GM20000 (cell line): ENCODE results near the gene HOXB4.
A peak's percentile ranks its signal among the peaks of the same experiment; 100 is the strongest.

Experiments used
- DNase-seq: peaks from one replicate; pipeline ENCODE4 v3.0.0; 2012; ENCODE audit warnings: low spot score
- TF ChIP-seq, protein P1 (sequence below): IDR thresholded peaks from 2 replicates; pipeline ENCODE4 v1.5.1; 2012; ENCODE audit warnings: mild to moderate bottlenecking, control low read depth; ENCODE audit errors: extremely low read depth, missing control alignments

Gene HOXB4

DNA sequence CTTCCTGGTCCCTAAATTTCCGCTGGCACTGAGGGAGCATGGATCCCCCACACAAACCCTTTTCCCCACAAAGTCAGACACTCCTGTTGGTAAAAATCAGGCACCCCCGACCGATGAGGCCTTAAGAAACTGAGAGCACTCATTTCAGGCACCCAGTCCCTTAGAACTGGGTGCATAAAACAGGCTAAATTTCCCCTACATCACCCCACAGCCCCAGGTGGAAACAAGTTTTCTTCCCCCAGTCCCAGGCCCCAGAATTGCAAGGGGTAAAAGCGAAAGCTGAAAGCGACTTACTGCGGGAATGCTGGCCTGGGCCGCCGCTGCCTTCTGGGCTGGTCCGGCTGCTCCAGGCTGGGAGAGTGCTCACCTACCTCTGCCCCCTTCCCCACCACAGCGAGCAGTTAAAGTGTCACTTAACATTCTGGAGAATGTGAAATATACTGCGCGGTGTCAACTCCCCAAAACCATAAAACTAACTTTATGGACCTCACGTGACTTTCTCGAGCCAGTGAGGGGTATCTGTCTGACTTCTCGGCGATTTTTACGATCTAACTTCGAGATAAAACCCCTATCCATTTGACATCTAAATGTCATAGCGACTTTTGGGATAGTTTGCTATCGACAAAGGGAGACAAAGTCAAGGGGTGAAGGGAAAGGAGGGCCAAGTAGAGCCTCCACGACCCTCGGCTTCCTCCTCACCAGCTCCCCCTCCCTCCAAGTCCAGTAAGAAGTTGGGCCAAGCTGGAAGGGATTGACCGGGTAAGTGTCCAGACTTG lies 11.9 kb upstream of the HOXB4 start, which contains the start of gene HOXB3:
HOXB3 (minus strand) TSS at position 411 of the 776 bp plus-strand sequence. CDS start 37,767 bp downstream, outside the sequence.
- DNase-seq = no peak
- TF ChIP-seq, protein P1, sequence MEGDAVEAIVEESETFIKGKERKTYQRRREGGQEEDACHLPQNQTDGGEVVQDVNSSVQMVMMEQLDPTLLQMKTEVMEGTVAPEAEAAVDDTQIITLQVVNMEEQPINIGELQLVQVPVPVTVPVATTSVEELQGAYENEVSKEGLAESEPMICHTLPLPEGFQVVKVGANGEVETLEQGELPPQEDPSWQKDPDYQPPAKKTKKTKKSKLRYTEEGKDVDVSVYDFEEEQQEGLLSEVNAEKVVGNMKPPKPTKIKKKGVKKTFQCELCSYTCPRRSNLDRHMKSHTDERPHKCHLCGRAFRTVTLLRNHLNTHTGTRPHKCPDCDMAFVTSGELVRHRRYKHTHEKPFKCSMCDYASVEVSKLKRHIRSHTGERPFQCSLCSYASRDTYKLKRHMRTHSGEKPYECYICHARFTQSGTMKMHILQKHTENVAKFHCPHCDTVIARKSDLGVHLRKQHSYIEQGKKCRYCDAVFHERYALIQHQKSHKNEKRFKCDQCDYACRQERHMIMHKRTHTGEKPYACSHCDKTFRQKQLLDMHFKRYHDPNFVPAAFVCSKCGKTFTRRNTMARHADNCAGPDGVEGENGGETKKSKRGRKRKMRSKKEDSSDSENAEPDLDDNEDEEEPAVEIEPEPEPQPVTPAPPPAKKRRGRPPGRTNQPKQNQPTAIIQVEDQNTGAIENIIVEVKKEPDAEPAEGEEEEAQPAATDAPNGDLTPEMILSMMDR = no peak

DNA sequence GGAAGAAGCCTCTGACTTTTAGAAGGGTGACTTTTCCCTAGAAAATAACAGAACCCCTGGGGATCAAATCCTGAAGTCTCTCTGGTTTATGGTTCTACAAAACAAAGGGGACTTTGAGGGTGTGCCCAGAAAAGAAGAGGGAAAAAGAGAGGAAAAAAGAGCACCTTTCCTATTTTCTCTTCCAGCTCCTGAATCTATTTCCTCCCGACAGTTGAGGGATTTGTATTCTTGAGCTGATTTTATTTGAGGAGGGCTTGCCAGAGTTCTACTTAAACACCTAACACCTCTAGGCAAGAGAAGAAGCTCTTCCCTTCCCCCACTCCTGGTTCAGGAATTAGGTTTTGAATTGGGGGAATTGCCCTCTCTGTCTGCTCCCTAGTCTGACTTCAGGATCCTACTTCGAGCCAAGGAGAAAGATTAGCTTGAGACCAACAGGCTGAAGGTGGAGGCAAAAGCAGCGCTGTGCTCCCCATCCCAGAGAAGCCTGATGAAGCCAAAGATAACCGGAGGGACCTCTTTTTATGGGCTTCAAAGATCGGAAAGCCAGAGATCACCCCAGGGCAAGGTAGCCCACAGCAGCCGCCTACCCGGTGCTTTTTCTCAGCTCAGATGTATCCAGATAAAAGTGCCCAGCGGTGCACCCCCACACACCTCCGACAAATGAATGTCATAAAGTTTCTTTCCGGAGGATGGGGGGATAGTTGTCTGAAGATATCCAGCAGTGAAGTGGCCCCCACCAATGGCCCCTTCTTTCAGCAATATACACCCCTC lies 11.1 kb upstream of the HOXB4 start:
- TF ChIP-seq, protein P1 = no peak
- DNase-seq = no peak

DNA sequence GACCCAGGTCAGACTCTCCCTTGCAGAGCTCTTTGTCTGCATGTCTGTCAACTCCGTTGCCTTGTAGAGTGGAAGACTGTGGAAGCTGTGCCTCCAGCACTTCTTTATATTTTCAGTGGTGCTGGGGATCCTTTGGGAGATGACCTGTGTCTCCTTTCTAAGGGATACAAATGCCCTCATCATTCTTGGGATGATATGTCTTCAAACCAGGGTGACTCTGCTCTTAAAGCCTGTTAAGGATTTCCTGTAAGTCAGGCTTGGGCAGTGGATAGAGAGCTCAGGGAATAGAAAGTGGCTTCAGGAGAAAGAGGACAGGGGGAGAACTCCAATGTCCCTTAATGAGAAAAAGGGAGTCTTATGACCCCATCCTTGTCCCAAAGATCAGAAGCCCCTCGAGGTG lies 10.4 kb upstream of the HOXB4 start:
- DNase-seq = no peak
- TF ChIP-seq, protein P1 = no peak

DNA sequence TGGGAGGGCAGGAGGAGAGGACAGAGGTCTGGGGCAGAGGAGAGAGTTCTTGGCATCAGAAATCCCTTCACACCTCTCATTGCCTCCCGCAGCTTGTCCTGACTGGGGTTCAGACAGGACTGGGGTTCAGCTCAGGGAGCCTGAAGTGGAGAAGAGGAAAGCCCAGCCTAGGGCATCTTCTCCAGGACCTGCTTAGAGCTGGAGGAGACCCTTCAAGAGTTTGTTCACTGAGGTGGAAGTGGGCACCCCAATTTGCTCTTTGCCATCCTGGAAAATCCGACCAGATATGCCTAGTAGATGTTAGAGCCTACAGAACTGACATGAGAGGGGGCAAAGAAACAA lies 9.9 kb upstream of the HOXB4 start:
- TF ChIP-seq, protein P1 = no peak
- DNase-seq = no peak

DNA sequence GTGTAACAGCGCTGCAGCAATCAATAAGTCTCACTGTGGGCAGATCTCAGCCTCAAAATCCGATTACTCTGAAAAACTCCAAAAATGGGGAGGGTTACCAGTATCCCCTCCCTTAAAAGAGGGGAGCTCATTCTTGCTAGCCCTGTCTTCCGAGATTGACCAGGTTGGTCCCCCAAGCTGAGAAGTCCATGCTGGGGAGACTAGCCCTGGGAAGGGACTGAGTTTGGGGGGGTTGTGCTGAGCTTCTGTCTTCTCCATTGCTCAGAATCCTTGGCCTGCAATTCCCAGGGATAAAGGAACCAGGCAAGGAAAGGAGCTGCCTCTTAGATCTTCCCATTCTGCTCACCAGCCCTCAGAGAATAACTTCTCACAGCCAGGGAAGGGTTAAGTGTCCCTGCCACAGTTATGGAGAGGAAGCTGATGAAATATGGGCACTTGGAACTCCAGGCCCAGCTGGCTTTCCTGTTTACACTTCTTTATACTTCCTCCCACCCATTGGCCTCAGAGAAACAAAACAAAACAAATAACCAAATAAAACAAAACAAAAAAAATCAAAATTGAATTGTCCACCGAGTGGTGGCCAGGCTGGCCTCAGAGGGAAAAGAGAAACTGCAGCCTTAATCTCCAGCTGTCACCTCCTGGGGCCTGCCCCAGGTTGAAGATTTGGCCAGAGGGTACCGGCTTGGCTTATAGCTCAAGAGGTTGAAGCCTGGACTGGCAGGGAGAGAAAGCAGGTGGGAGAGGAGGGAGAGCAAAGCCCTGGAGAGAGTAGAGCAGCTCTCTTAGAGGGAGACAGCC lies 9.3 kb upstream of the HOXB4 start:
- TF ChIP-seq, protein P1 = no peak
- DNase-seq = no peak

DNA sequence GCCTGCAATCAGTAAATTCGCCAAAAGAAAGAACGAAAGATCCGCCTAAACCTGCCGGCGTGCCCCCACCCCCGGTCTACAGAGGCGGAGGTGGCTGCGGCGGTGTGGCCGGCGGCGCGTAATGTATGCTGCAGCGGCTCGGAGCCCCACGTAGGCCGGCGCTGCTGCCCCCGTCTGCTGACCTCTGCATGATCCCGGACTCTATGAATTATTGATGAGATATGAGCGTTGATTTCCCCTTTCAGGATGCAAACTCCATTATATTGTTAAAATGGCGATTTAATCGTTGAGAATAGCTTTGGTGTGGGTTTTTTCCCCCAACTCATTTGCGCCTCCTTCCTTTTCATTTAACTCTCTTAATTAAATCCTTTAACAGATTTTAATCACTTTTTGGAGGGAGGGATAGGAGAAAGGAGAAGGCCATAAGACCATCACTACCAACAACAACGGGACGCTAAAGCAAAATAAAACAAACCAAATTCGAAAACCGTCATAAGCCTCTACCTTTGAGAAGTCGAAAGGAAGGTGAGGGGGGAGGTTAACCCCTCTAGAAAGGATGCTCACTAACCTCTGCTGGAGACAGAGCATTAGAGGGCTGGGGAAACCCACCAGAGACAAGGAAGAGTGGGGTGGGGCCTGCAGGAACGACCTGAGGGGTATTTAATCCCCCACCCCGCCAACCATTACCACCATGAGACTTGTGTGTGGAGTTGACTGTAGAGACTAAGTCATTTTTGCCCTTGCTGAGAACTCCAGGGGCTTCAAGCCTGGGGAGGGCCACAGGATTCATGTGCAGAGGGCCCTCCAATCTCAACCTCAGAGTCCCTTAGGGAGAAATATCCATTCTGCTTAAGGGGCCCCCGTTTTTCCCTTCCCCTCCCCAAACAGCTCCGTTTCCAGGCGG lies 8.5 kb upstream of the HOXB4 start:
- TF ChIP-seq, protein P1 = no peak
- DNase-seq = peak; percentile 77
